ENCODE results near the gene SHC2.

- TF ChIP-seq ZNF140 (tag by site-specific recombination; IDR thresholded peaks at IDR 0.05) (no peak), GLI4 (tag by site-specific recombination; IDR thresholded peaks at IDR 0.05) (no peak), REST (tag by site-specific recombination; IDR thresholded peaks at IDR 0.05) (no peak), AEBP2 (tag by site-specific recombination; IDR thresholded peaks at IDR 0.05; ENCODE audit: borderline replicate concordance) (no peak), ZNF423 (tag by site-specific recombination; IDR thresholded peaks at IDR 0.05) (no peak), ZNF639 (tag by site-specific recombination; IDR thresholded peaks at IDR 0.05) (no peak), ZNF335 (tag by site-specific recombination; conservative IDR thresholded peaks at IDR 0.05) (no peak), HOXA7 (CRISPR knock-in tag; IDR thresholded peaks at IDR 0.05; ENCODE audit: borderline replicate concordance) (no peak)
Measured at GRCh38 chr19:468587-469256, 7.9 kb upstream of the SHC2 start.

All from HEK293 (cell line).